ENCODE results near the gene ANKRD7. TPM values are rescaled to one million over a fixed set of nuclear protein-coding genes. Genes with fewer than 3 reads are reported as not detected.

ANKRD7 gene
- under 1 TPM; 0.10 to 0.67 (median 0.13) TPM for polyA plus RNA-seq

GRCh38 chr7:118224521-118224920 is at the start of gene ANKRD7:
ANKRD7 (plus strand) TSS chr7:118224704; CDS start chr7:118224831, 127 bp downstream.
- WGBS, 3 donors: 93 to 95% (median 94%) methylated on average over 18 of the region's 18 CpGs
- no peak within 1 kb of the TSS for H3K27ac ChIP-seq (ENCODE audit: low read depth, low read length)

GRCh38 chr7:118175740-118176139 is 48.8 kb upstream of the ANKRD7 start:
- H3K27ac ChIP-seq (ENCODE audit: low read depth, low read length): no peak overlapping the region
- WGBS, 3 donors: 72 to 78% (median 76%) methylated on average over 2 of the region's 2 CpGs

- 91 to 100% (median 92%) methylated on average over 2 of the region's 2 CpGs for WGBS, 3 donors
These were observed 45.3 kb upstream of the ANKRD7 start for GRCh38 chr7:118179191-118179590.

GRCh38 chr7:118182593-118183427 is 41.7 kb upstream of the ANKRD7 start:
- H3K27ac ChIP-seq (ENCODE audit: low read depth, low read length): no peak overlapping the region
- 47 to 65% (median 64%) methylated on average over 13 of the region's 13 CpGs for WGBS, 3 donors

More at GRCh38 chr7:118179191-118179590, 45.3 kb upstream of the ANKRD7 start:
- H3K27ac ChIP-seq (ENCODE audit: low read depth, low read length): no peak overlapping the region

GRCh38 chr7:118183428-118183785 is 41.1 kb upstream of the ANKRD7 start:
- WGBS, 3 donors: 0 to 1% (median 1%) methylated on average over 15 of the region's 15 CpGs

GRCh38 chr7:118183786-118184564 is 40.5 kb upstream of the ANKRD7 start, which contains the start of gene LSM8:
LSM8 (plus strand) TSS chr7:118184164; CDS start chr7:118184224, 60 bp downstream.
- WGBS, 3 donors: 0 to 1% (median 0%) methylated on average over 61 to 62 of the region's 62 CpGs
- peak within 1 kb of the TSS; percentile 62 for H3K27ac ChIP-seq (ENCODE audit: low read depth, low read length)

More at GRCh38 chr7:118183428-118183785, 41.1 kb upstream of the ANKRD7 start:
- no peak overlapping the region for H3K27ac ChIP-seq (ENCODE audit: low read depth, low read length)

- H3K27ac ChIP-seq (ENCODE audit: low read depth, low read length): no peak overlapping the region
- WGBS, 3 donors: 7 to 9% (median 7%) methylated on average over 10 of the region's 10 CpGs
These were observed 40.0 kb upstream of the ANKRD7 start for GRCh38 chr7:118184565-118184940.

- 70 to 85% (median 79%) methylated on average over 6 of the region's 6 CpGs for WGBS, 3 donors
- H3K27ac ChIP-seq (ENCODE audit: low read depth, low read length): no peak overlapping the region
These were observed 39.2 kb upstream of the ANKRD7 start for GRCh38 chr7:118185163-118185860.

GRCh38 chr7:118186501-118186900 is 38.0 kb upstream of the ANKRD7 start:
- H3K27ac ChIP-seq (ENCODE audit: low read depth, low read length): no peak overlapping the region

- H3K27ac ChIP-seq (ENCODE audit: low read depth, low read length): no peak overlapping the region
- WGBS, 3 donors: 71 to 86% (median 84%) methylated on average over 2 of the region's 2 CpGs
These were observed 29.9 kb upstream of the ANKRD7 start for GRCh38 chr7:118194571-118194970.

GRCh38 chr7:118195837-118196474 is 28.5 kb upstream of the ANKRD7 start:
- no peak overlapping the region for H3K27ac ChIP-seq (ENCODE audit: low read depth, low read length)
- 46 to 57% (median 52%) methylated on average over 6 of the region's 6 CpGs for WGBS, 3 donors

GRCh38 chr7:118202061-118202460 is 22.4 kb upstream of the ANKRD7 start:
- H3K27ac ChIP-seq (ENCODE audit: low read depth, low read length): no peak overlapping the region
- WGBS, 3 donors: 53 to 70% (median 69%) methylated on average over 2 of the region's 2 CpGs

GRCh38 chr7:118214051-118214832 is 10.3 kb upstream of the ANKRD7 start:
- no peak overlapping the region for H3K27ac ChIP-seq (ENCODE audit: low read depth, low read length)
- WGBS, 3 donors: 2 to 14% (median 12%) methylated on average over 49 of the region's 49 CpGs

- WGBS, 3 donors: 34 to 46% (median 37%) methylated on average over 3 of the region's 3 CpGs
- H3K27ac ChIP-seq (ENCODE audit: low read depth, low read length): no peak overlapping the region
These were observed 9.7 kb upstream of the ANKRD7 start for GRCh38 chr7:118214833-118215182.

GRCh38 chr7:118217210-118217619 is 7.3 kb upstream of the ANKRD7 start:
- no peak overlapping the region for H3K27ac ChIP-seq (ENCODE audit: low read depth, low read length)
- WGBS, 3 donors: 35 to 41% (median 37%) methylated on average over 1 of the region's 1 CpG

- no peak overlapping the region for H3K27ac ChIP-seq (ENCODE audit: low read depth, low read length)
- WGBS, 3 donors: 61 to 77% (median 65%) methylated on average over 8 of the region's 8 CpGs
These were observed 5.9 kb upstream of the ANKRD7 start for GRCh38 chr7:118218413-118219156.

- WGBS, 3 donors: 85 to 89% (median 86%) methylated on average over 3 of the region's 3 CpGs
These were observed 5.4 kb upstream of the ANKRD7 start for GRCh38 chr7:118219157-118219512.

More at GRCh38 chr7:118219157-118219512, 5.4 kb upstream of the ANKRD7 start:
- H3K27ac ChIP-seq (ENCODE audit: low read depth, low read length): no peak overlapping the region

Measured in adipose tissue (tissue), 3 donors.